ENCODE data around the gene POU2F1. TPM values are rescaled to one million over a fixed set of nuclear protein-coding genes. Genes with fewer than 3 reads are reported as not detected.

Gene POU2F1
- total and polyA plus RNA-seq, 4 donors: 0.93 to 10.5 (median 6.5) TPM

GRCh38 chr1:167443757-167444156, 223.1 kb downstream of the POU2F1 start:
- Histone ChIP-seq H3K36me3 (ENCODE audit: control insufficient read depth in 4 of 4, insufficient read depth in 3 of 4, low read depth in 1 of 4, low read length in 3 of 4) (no peaks in the 10 kb centered on the region), H3K27me3 (ENCODE audit: control insufficient read depth in 4 of 4, insufficient read depth in 4 of 4, low read length in 3 of 4) (no peaks in the 10 kb centered on the region), H3K9ac (ENCODE audit: low read depth in 1 of 2, low read length in 2 of 2) (no peak overlapping the region), H3K9me3 (ENCODE audit: control insufficient read depth in 4 of 4, low read length in 3 of 4) (no peaks in the 10 kb centered on the region), H3K4me1 (ENCODE audit: control insufficient read depth in 4 of 4, insufficient read depth in 4 of 4, low read length in 3 of 4) (peaks cover 0 to 8% (median 7%) of the 10 kb centered on the region in 4 donors), H3K27ac (ENCODE audit: low read depth in 1 of 2, low read length in 2 of 2) (no peak overlapping the region), H3K4me3 (ENCODE audit: low read depth in 1 of 3, low read length in 3 of 3) (no peak overlapping the region)
- peak; percentile 20 for DNase-seq (ENCODE audit: low spot score)
- TF ChIP-seq FOXA2 (IDR thresholded peaks at IDR 0.05) (no peak), FOXA1 (IDR thresholded peaks at IDR 0.05) (no peak)
- 77% methylated on average over 5 of the region's 5 CpGs for WGBS

- 68% methylated on average over 3 of the region's 3 CpGs for WGBS
- H3K27ac ChIP-seq (ENCODE audit: low read depth in 1 of 2, low read length in 2 of 2): no peak overlapping the region
- no peaks in the 10 kb centered on the region for H3K4me1 ChIP-seq (ENCODE audit: control insufficient read depth in 4 of 4, insufficient read depth in 4 of 4, low read length in 3 of 4)
- no peak overlapping the region for H3K9ac ChIP-seq (ENCODE audit: low read depth in 1 of 2, low read length in 2 of 2)
- no peak for TF ChIP-seq REST (IDR thresholded peaks at IDR 0.05)
- no peak for TF ChIP-seq FOXA1 (IDR thresholded peaks at IDR 0.05)
- TF ChIP-seq TAF1 (conservative IDR thresholded peaks at IDR 0.05): no peak
- TF ChIP-seq EGR1 (IDR thresholded peaks at IDR 0.05; ENCODE audit: low read depth in 2 of 2): no peak
- TF ChIP-seq MAX (IDR thresholded peaks at IDR 0.05): no peak
- TF ChIP-seq HNF4G (IDR thresholded peaks at IDR 0.05): no peak
- TF ChIP-seq CTCF (IDR thresholded peaks at IDR 0.05; ENCODE audit: low read depth, low read length, missing input control): no peak
- no peak for TF ChIP-seq NR2F2 (IDR thresholded peaks at IDR 0.05)
- TF ChIP-seq RXRA (IDR thresholded peaks at IDR 0.05): no peak
- TF ChIP-seq JUND (IDR thresholded peaks at IDR 0.05): no peak
- no peak for TF ChIP-seq SP1 (IDR thresholded peaks at IDR 0.05)
- no peak for TF ChIP-seq HNF4A (conservative IDR thresholded peaks at IDR 0.05)
- no peak for TF ChIP-seq YY1 (IDR thresholded peaks at IDR 0.05)
- TF ChIP-seq ZBTB33 (IDR thresholded peaks at IDR 0.05): no peak
- TF ChIP-seq GABPA (IDR thresholded peaks at IDR 0.05 in 1 of 2, conservative IDR thresholded peaks at IDR 0.05 in 1 of 2): no peak
- TF ChIP-seq ATF3 (IDR thresholded peaks at IDR 0.05): no peak
- H3K36me3 ChIP-seq (ENCODE audit: control insufficient read depth in 4 of 4, insufficient read depth in 3 of 4, low read depth in 1 of 4, low read length in 3 of 4): no peaks in the 10 kb centered on the region
- DNase-seq (ENCODE audit: low spot score): no peak
- H3K9me3 ChIP-seq (ENCODE audit: control insufficient read depth in 4 of 4, low read length in 3 of 4): no peaks in the 10 kb centered on the region
- H3K4me3 ChIP-seq (ENCODE audit: low read depth in 1 of 3, low read length in 3 of 3): no peak overlapping the region
- H3K27me3 ChIP-seq (ENCODE audit: control insufficient read depth in 4 of 4, insufficient read depth in 4 of 4, low read length in 3 of 4): no peaks in the 10 kb centered on the region
Measured at GRCh38 chr1:167446966-167447365, 226.3 kb downstream of the POU2F1 start.
